ENCODE measurements around the gene POR.

GRCh38 chr7:75962607-75963380, 47.8 kb downstream of the POR start:
- TF ChIP-seq CTCF (IDR thresholded peaks at IDR 0.05) (no peak), EP300 (IDR thresholded peaks at IDR 0.05) (peak in 1 of 2 donors; percentile 78), POLR2A (IDR thresholded peaks at IDR 0.05) (no peak)
